ENCODE measurements around the gene FAM216A.

DNA sequence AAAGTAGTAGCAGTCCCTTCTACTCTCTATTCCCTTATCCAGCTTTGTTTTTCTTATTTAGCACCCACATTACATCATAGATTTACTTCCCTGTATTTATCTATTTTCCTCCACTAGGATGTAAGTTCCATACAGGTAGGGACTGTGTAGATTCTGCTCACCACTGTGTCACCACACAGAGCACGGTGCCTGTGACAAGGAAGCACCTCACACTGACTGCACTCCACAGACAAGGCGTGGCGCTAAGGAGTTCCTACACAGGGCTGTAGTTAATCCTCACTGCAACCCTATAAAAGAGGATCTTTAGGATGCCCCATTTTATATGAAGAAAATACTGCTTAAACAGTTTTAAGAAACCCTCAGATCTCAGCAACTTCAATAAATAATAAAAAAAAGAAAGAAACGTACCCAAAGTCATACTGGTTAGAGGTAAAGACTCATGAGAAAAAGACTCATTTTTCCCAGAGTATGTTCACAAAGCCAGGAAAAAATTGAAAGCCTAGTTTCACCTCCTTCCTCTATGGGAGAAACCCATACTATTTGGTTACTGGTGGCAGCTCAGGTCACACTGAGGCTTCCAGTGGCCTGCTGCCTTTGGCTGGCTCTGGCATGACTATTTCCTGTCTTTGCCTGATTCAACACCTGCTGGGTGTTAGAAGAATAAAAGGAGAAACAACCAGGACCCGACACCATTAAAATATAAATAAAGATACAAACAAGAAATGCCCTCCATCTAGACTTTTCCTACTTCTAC, 70.4 kb downstream of the FAM216A start:
- TF ChIP-seq, protein P1, sequence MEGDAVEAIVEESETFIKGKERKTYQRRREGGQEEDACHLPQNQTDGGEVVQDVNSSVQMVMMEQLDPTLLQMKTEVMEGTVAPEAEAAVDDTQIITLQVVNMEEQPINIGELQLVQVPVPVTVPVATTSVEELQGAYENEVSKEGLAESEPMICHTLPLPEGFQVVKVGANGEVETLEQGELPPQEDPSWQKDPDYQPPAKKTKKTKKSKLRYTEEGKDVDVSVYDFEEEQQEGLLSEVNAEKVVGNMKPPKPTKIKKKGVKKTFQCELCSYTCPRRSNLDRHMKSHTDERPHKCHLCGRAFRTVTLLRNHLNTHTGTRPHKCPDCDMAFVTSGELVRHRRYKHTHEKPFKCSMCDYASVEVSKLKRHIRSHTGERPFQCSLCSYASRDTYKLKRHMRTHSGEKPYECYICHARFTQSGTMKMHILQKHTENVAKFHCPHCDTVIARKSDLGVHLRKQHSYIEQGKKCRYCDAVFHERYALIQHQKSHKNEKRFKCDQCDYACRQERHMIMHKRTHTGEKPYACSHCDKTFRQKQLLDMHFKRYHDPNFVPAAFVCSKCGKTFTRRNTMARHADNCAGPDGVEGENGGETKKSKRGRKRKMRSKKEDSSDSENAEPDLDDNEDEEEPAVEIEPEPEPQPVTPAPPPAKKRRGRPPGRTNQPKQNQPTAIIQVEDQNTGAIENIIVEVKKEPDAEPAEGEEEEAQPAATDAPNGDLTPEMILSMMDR (IDR thresholded peaks at IDR 0.05): no peak
- TF ChIP-seq POLR2A (IDR thresholded peaks at IDR 0.05): no peak
